Caco-2 (cell line): ENCODE data around the gene SEPSECS. TPM values are rescaled to one million over a fixed set of nuclear protein-coding genes. Genes with fewer than 3 reads are reported as not detected.

Experiments used
- BruUV-seq: library from RNA; stranded (reverse); fragments of 400-500 nt; replicated peaks from 2 replicates; lab custom pipeline; 2021; lab: Mats Ljungman, UMichigan
- CTCF ChIA-PET: fragments of 300-600 bp; sonication (Branson Sonifier 250); formaldehyde crosslinking; loops from one replicate; lab custom pipeline; 2022; ENCODE audit warnings: antibody characterized with exemption; lab: Charles Lee
- POLR2A ChIA-PET: fragments of 300-600 bp; sonication (Branson Sonifier 250); formaldehyde crosslinking; loops from one replicate; lab custom pipeline; 2022; ENCODE audit warnings: antibody characterized with exemption; lab: Charles Lee
- DNase-seq, 2 experiments: peaks; one replicate each; pipeline versions ENCODE4 v3.0.0 to v3.0.0-alpha.2; 2020 to 2022
- H3K27me3 ChIP-seq: replicated peaks from 2 replicates; pipeline ENCODE4 v1.6.0; 2011; ENCODE audit warnings: low read length; ENCODE audit not compliant: control insufficient read depth, insufficient read depth
- H3K36me3 ChIP-seq: 2 replicates; pipeline ENCODE4 v1.5.1; 2011; ENCODE audit warnings: low read length; ENCODE audit not compliant: control insufficient read depth, insufficient read depth
- H3K4me1 ChIP-seq: fragments of 250-450 bp; sonication (Bioruptor Pico); 2 replicates; pipeline ENCODE4 v1.5.1; 2020; ENCODE audit warnings: mild to moderate bottlenecking
- H3K4me3 ChIP-seq: 2 replicates; pipeline ENCODE4 v1.5.1; 2011; ENCODE audit warnings: low read depth, mild to moderate bottlenecking, control low read depth, low read length
- H3K9me3 ChIP-seq: fragments of 250-450 bp; sonication (Bioruptor Pico); 2 replicates; pipeline ENCODE4 v1.5.1; 2020; ENCODE audit warnings: mild to moderate bottlenecking, moderate library complexity
- H3K27ac Mint-ChIP-seq: one replicate; pipeline ENCODE4 v1.8.0; 2022; ENCODE audit warnings: mixed read lengths; ENCODE audit not compliant: unreplicated experiment
- H3K27me3 Mint-ChIP-seq: one replicate; pipeline ENCODE4 v1.8.0; 2022; ENCODE audit warnings: mixed read lengths; ENCODE audit not compliant: insufficient read depth, unreplicated experiment
- H3K36me3 Mint-ChIP-seq: one replicate; pipeline ENCODE4 v1.8.0; 2022; ENCODE audit warnings: mild to moderate bottlenecking, mixed read lengths; ENCODE audit not compliant: insufficient read depth, unreplicated experiment
- H3K4me1 Mint-ChIP-seq: one replicate; pipeline ENCODE4 v1.8.0; 2022; ENCODE audit warnings: low read depth, mixed read lengths; ENCODE audit not compliant: unreplicated experiment
- H3K4me3 Mint-ChIP-seq: one replicate; pipeline ENCODE4 v1.8.0; 2022; ENCODE audit warnings: mild to moderate bottlenecking, moderate library complexity, mixed read lengths; ENCODE audit not compliant: unreplicated experiment
- H3K9me3 Mint-ChIP-seq: one replicate; pipeline ENCODE4 v1.8.0; 2022; ENCODE audit warnings: mixed read lengths; ENCODE audit not compliant: unreplicated experiment
- CTCF ChIP-seq, 2 experiments: fragments of 200-600 bp in 1 of 2; IDR thresholded peaks; 1 replicate in 1 of 2; 2 replicates in 1 of 2; pipeline versions ENCODE4 v1.5.1 to v1.8.0; 2011 to 2022; ENCODE audit warnings: antibody characterized with exemption in 1 of 2, control low read depth in 1 of 2, inconsistent platforms in 1 of 2, low read depth in 1 of 2, low read length in 1 of 2, mild to moderate bottlenecking in 1 of 2, moderate library complexity in 1 of 2; ENCODE audit not compliant: insufficient read depth in 1 of 2, severe bottlenecking in 1 of 2, unreplicated experiment in 1 of 2
- intact Hi-C: fragments of 100-400 bp; cut with micrococcal nuclease; formaldehyde crosslinking; loops from one replicate; pipeline ENCODE4 v1.10.0; 2022; ENCODE audit not compliant: unreplicated experiment
- total RNA-seq: library from RNA; stranded (reverse); gene quantifications from 2 replicates; pipeline ENCODE4 v1.2.3, GENCODE V29; 2022

Gene SEPSECS
- total RNA-seq, 1 experiment from 2014 or later = 5.7 TPM

GRCh38 chr4:25076625-25077398 is 83.4 kb downstream of the SEPSECS start:
- no peaks in the 10 kb centered on the region for H3K36me3 Mint-ChIP-seq
- H3K9me3 Mint-ChIP-seq = no peaks in the 10 kb centered on the region
- H3K27me3 Mint-ChIP-seq = no peaks in the 10 kb centered on the region
- DNase-seq = no peak
- intact Hi-C loops = no loop called here
- Histone ChIP-seq H3K4me3 (no peak overlapping the region), H3K27me3 (no peaks in the 10 kb centered on the region), H3K4me1 (peaks cover 4% of the 10 kb centered on the region), H3K9me3 (no peaks in the 10 kb centered on the region), H3K36me3 (no peaks in the 10 kb centered on the region)
- no peak for TF ChIP-seq CTCF (IDR thresholded peaks at IDR 0.05; ENCODE audit: insufficient read depth in 1 of 2, low read depth in 1 of 2, low read length in 1 of 2, severe bottlenecking in 1 of 2, unreplicated experiment in 1 of 2)
- peaks cover 7% of the 10 kb centered on the region for H3K4me1 Mint-ChIP-seq
- H3K27ac Mint-ChIP-seq = no peak overlapping the region
- ChIA-PET POLR2A (no interaction called here), CTCF (no interaction called here)
- no peak overlapping the region for H3K4me3 Mint-ChIP-seq
- no TSS peak for BruUV-seq

- Histone ChIP-seq H3K27me3 (no peaks in the 10 kb centered on the region), H3K9me3 (no peaks in the 10 kb centered on the region), H3K4me1 (0 out of 2 replicates have a peak, but pooled peaks cover 3% of the 10 kb centered on the region), H3K36me3 (no peaks in the 10 kb centered on the region), H3K4me3 (no peak overlapping the region)
- ChIA-PET CTCF (no interaction called here), POLR2A (no interaction called here)
- DNase-seq = no peak
- TF ChIP-seq CTCF (IDR thresholded peaks at IDR 0.05; ENCODE audit: insufficient read depth in 1 of 2, low read depth in 1 of 2, low read length in 1 of 2, severe bottlenecking in 1 of 2, unreplicated experiment in 1 of 2) = no peak
- no peaks in the 10 kb centered on the region for H3K4me1 Mint-ChIP-seq
- H3K27me3 Mint-ChIP-seq = no peaks in the 10 kb centered on the region
- no peak overlapping the region for H3K4me3 Mint-ChIP-seq
- H3K36me3 Mint-ChIP-seq = no peaks in the 10 kb centered on the region
- no peak overlapping the region for H3K27ac Mint-ChIP-seq
- intact Hi-C loops = no loop called here
- no TSS peak for BruUV-seq
- H3K9me3 Mint-ChIP-seq = no peaks in the 10 kb centered on the region
These were observed 84.4 kb downstream of the SEPSECS start for GRCh38 chr4:25075851-25076250.

- H3K9me3 Mint-ChIP-seq = no peaks in the 10 kb centered on the region
- ChIA-PET CTCF (interaction anchor here (1.0 kb wide), 1 partner anchor 19 kb away, joined by 3 read pairs; no protein-coding TSS in a partner anchor), POLR2A (no interaction called here)
These were observed 85.1 kb downstream of the SEPSECS start for GRCh38 chr4:25075129-25075528.

More at GRCh38 chr4:25075129-25075528, 85.1 kb downstream of the SEPSECS start:
- no peak for DNase-seq
- H3K27me3 Mint-ChIP-seq = no peaks in the 10 kb centered on the region
- TF ChIP-seq CTCF (IDR thresholded peaks at IDR 0.05; ENCODE audit: insufficient read depth in 1 of 2, low read depth in 1 of 2, low read length in 1 of 2, severe bottlenecking in 1 of 2, unreplicated experiment in 1 of 2) = no peak
- Histone ChIP-seq H3K27me3 (no peaks in the 10 kb centered on the region), H3K9me3 (no peaks in the 10 kb centered on the region), H3K4me3 (no peak overlapping the region), H3K4me1 (0 out of 2 replicates have a peak, but pooled peaks cover 3% of the 10 kb centered on the region), H3K36me3 (no peaks in the 10 kb centered on the region)
- no peak overlapping the region for H3K4me3 Mint-ChIP-seq
- H3K27ac Mint-ChIP-seq = no peak overlapping the region
- BruUV-seq = no TSS peak
- no peaks in the 10 kb centered on the region for H3K36me3 Mint-ChIP-seq
- intact Hi-C loops = no loop called here
- no peaks in the 10 kb centered on the region for H3K4me1 Mint-ChIP-seq
